Islet precursor cell (in vitro differentiated cells): Measurements from ENCODE around the gene SERPINE1.
"Not testable (repeated sequence)": the region's sequence is repeated elsewhere in the genome, so short reads cannot be mapped to it uniquely, and the experiment has no call there.

Experiments
- DNase-seq: peaks from one replicate; pipeline ENCODE4 v3.0.0-alpha.2; 2018

Gene SERPINE1

DNA sequence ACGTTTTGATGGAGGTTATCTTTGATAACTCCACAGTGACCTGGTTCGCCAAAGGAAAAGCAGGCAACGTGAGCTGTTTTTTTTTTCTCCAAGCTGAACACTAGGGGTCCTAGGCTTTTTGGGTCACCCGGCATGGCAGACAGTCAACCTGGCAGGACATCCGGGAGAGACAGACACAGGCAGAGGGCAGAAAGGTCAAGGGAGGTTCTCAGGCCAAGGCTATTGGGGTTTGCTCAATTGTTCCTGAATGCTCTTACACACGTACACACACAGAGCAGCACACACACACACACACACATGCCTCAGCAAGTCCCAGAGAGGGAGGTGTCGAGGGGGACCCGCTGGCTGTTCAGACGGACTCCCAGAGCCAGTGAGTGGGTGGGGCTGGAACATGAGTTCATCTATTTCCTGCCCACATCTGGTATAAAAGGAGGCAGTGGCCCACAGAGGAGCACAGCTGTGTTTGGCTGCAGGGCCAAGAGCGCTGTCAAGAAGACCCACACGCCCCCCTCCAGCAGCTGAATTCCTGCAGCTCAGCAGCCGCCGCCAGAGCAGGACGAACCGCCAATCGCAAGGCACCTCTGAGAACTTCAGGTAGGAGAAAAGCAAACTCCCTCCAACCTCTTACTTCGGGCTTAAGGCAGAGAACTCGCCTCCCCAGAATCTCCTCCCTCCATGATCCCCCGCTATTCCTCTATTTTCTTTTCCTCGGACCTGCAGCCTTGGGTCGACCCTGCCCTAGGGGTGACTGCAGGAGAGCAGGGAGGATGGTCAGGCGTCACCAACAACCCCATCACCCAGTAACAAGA lies at the start of gene SERPINE1:
TSS of gene SERPINE1 (plus strand) at position 454 of the 809 bp plus-strand sequence. CDS start 1,290 bp downstream, outside the sequence.
- DNase-seq = peak; percentile 99

- peak; percentile 94 for DNase-seq
Measured at GRCh38 chr7:101077303-101078086, 49.4 kb upstream of the SERPINE1 start.

- no peak for DNase-seq
Measured at GRCh38 chr7:101081432-101081831, 45.5 kb upstream of the SERPINE1 start.

DNA sequence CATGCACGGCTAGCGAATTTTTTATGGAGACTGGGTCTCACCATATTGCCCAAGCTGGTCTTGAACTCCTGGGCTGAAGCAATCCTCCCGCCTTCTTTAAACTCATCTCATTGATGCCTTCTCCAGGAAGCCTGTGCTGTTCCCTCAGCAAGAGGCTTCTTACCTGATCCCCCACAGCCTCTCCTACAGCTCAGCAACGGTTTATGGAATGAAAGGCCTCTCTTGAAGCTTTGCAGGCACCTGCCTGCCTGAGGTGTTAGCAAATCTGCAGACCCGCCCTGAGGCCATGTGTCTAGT lies 42.1 kb upstream of the SERPINE1 start:
- DNase-seq = no peak

DNA sequence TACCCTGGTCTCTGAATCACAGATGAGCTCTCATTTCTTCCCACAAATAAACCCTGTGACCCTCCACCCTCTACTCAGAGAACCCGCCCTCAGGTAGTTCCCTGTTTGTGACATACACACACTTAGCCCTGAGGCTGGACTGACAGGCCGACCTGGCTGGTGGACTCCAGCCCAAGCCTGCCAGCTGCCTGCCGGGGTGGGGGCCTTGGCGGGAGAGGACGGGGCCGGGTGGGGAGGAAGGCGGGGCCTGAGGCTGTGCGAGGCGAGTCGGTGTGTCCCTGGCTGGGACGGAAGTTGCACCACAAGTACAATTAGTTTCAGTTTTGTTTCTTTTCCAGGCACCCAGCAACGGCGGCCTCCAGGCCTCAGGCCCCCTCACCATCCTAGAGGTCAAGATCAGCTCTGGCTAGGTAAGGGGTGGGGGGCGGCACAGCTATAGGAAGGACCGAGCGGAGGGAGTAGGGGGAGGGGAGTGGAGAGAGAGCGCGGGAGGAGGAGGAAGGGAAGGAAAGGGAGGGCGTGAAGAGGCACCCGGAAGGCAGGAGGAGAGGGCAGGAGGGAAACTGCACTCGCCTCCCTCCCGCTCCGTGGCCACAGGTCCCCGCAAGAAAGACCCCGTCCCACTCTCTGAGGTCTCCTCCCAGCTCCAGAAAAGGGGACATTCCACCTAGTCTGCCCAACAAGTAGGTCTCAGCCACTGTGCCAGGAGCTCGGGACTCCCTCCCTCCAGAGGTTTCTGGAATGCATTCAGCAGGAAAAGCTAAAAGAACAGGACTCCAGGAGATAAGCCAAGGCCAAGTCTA lies 41.5 kb upstream of the SERPINE1 start, which contains the start of gene TRIM56:
TSS of gene TRIM56 (plus strand) at position 320 of the 803 bp plus-strand sequence. CDS start 1,832 bp downstream, outside the sequence.
- DNase-seq = peak; percentile 99

DNA sequence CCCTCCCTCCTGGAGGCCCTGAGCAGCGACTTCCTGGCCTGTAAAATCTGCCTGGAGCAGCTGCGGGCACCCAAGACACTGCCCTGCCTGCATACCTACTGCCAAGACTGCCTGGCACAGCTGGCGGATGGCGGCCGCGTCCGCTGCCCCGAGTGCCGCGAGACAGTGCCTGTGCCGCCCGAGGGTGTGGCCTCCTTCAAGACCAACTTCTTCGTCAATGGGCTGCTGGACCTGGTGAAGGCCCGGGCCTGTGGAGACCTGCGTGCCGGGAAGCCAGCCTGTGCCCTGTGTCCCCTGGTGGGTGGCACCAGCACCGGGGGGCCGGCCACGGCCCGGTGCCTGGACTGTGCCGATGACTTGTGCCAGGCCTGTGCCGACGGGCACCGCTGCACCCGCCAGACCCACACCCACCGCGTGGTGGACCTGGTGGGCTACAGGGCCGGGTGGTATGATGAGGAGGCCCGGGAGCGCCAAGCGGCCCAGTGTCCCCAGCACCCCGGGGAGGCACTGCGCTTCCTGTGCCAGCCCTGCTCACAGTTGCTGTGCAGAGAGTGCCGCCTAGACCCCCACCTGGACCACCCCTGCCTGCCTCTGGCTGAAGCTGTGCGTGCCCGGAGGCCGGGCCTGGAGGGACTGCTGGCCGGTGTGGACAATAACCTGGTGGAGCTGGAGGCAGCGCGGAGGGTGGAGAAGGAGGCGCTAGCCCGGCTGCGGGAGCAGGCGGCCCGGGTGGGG lies 39.4 kb upstream of the SERPINE1 start:
- DNase-seq = no peak

DNA sequence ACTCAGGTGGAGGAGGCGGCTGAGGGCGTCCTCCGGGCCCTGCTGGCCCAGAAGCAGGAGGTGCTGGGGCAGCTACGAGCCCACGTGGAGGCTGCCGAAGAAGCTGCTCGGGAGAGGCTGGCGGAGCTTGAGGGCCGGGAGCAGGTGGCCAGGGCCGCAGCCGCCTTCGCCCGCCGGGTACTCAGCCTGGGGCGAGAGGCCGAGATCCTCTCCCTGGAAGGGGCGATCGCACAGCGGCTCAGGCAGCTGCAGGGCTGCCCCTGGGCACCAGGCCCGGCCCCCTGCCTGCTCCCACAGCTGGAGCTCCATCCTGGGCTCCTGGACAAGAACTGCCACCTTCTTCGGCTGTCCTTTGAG lies 38.9 kb upstream of the SERPINE1 start:
- DNase-seq = no peak

DNA sequence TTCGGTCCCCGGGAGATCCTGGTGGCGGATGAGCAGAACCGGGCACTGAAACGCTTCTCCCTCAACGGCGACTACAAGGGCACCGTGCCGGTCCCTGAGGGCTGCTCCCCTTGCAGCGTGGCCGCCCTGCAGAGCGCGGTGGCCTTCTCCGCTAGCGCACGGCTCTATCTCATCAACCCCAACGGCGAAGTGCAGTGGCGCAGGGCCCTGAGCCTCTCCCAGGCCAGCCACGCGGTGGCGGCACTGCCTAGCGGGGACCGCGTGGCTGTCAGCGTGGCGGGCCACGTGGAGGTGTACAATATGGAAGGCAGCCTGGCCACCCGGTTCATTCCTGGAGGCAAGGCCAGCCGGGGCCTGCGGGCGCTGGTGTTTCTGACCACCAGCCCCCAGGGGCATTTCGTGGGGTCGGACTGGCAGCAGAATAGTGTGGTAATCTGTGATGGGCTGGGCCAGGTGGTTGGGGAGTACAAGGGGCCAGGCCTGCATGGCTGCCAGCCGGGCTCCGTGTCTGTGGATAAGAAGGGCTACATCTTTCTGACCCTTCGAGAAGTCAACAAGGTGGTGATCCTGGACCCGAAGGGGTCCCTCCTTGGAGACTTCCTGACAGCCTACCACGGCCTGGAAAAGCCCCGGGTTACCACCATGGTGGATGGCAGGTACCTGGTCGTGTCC lies 37.9 kb upstream of the SERPINE1 start:
- DNase-seq = no peak

DNA sequence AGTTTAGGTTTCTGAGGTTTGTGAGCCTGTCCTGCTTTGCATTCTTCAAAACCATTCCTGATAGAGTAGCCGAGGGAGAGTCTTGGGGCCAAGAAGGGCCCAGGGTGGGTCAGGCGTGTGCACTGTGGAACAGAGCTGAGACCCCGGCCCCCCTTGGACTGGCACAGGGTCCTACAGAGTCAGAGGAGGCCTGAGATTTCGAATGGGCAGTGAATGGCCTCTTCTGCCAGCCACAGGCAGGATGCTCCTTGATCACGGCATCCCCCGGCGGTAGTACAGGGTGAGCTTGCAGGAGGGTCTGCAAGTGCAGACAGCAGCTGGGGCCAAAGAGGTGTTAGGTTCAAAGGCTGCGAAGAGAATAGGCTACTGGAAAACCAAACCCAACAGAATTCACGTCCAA lies 37.0 kb upstream of the SERPINE1 start:
- DNase-seq = no peak

DNA sequence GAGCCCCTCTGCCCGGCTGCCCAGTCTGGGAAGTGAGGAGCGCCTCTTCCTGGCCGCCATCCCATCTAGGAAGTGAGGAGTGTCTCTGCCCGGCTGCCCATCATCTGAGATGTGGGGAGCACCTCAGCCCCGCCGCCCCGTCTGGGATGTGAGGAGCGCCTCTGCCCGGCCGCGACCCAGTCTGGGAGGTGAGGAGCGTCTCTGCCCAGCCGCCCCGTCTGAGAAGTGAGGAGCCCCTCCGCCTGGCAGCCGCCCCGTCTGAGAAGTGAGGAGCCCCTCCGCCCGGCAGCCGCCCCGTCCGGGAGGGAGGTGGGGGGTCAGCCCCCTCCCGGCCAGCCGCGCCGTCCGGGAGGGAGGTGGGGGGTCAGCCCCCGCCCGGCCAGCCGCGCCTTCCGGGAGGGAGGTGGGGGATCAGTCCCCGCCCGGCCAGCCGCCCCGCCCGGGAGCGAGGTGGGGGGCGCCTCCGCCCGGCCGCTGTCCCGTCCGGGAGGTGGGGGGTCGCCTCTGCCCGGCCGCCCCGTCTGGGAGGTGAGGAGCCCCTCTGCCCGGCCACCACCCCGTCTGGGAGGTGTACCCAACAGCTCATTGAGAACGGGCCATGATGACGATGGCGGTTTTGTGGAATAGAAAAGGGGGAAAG lies 34.5 kb upstream of the SERPINE1 start:
- DNase-seq = not testable (repeated sequence)

DNA sequence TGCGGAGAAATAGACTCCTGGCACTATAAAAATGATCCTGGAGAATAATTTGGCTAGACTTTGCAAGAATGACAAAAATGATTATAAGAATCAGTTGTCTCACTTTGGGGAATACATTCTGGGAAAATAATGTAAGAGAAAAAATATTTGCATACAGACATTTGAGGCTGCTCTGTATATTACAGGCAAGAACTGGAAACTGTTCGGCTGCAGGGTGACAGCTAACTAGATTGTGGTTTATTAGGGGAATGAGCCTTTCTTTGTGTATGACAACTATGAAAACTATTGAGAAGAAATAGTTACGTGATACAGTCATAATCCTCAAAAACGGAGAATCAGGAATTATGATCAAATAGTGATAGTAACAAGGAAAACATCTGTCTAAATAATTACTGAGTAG lies 33.0 kb upstream of the SERPINE1 start:
- DNase-seq = no peak

- no peak for DNase-seq
Measured at GRCh38 chr7:101094376-101094775, 32.5 kb upstream of the SERPINE1 start.

DNA sequence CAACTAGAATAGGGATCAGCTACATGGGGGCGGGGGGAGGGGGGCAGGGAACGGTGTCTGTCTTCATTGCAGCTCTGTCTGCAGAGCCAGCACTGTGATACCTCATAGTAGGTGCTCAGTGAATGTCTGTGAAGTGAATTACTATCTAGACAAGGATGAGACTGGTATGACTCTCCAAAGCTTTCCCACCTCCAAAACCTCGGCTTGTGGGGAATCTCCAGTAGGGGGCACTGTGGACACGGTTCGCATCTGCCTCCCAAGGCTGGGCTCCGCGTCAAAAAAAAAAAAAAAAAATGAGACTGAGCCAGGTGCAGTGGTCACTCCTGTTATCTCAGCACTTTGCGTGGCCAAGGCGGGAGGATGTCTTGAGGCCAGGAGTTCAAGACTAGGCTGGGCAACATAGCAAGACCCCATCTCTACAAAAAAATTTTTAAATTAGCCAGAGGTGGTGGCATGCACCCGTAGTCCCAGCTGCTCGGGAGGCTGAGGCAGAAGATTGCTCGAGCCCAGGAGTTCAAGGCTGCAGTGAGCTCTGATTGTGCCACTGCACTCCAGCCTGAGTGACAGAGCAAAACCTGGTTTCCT lies 32.0 kb upstream of the SERPINE1 start:
- peak; percentile 77 for DNase-seq

DNA sequence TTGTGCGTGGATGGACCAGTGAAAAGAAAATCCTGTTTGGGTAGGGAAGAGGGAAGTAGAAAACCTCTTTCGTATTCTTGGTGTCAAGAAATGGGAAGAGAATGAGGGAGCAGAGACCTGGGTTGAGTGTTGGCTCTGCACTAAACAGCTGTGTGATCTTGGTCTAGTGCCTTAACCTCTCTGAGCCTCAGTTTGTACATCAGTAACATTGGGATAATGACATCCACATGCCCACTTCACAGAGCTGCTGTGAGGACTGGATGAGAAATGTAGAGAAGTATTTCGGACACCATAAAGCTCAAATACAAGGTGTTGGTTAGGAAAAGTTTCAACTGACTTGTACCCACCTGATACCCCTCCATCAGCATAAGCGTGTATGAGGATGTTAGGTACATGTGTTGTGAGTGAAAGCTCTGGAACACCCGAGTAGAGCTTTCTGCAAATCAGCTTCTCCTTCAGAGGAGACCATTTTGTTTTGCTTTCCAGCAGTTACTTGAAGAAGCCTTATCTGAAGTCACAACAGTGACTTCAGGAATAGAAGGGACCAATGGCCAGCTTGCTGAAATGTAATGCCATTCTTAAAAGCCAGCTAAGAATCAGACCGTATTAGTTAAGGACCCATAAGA lies 30.5 kb upstream of the SERPINE1 start:
- no peak for DNase-seq

DNA sequence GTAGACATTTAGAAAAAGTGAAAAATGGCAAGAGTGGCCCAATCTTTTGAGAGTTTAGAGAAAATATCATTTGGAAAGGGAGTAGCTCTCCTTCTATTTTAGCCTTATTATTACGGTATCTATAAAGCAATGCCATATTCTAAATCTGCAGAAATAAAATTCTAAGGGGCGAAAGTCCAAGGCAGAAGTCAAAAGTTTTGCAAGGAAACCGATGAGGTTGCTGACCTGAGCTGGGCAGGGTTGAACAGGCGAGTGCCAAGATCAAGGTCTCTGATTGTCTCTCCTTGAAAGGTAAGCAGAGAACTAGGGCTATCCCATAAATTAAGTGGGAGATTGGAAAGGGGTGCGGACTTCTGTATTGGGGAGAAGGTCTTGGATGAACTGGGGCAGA lies 30.0 kb upstream of the SERPINE1 start:
- DNase-seq = no peak

DNA sequence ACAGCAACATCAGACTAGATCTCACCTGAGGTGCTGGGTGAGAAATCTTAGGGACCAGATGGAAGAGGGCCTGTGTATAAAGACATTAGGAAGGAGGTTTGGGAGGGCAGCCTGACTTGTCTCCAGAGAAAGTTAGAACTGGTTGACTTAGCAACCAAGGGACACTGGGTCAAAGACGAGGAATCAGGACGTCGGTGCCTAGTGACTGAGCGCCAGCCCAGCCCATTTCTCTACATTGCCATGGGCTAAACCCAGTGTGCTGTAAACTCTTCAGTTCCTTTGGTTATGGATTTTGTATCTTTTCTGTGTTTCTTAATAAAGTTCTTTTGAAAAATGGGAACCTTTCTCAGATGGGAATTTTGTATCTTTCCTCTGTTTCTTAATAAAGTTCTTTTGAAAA lies 29.3 kb upstream of the SERPINE1 start:
- no peak for DNase-seq

DNA sequence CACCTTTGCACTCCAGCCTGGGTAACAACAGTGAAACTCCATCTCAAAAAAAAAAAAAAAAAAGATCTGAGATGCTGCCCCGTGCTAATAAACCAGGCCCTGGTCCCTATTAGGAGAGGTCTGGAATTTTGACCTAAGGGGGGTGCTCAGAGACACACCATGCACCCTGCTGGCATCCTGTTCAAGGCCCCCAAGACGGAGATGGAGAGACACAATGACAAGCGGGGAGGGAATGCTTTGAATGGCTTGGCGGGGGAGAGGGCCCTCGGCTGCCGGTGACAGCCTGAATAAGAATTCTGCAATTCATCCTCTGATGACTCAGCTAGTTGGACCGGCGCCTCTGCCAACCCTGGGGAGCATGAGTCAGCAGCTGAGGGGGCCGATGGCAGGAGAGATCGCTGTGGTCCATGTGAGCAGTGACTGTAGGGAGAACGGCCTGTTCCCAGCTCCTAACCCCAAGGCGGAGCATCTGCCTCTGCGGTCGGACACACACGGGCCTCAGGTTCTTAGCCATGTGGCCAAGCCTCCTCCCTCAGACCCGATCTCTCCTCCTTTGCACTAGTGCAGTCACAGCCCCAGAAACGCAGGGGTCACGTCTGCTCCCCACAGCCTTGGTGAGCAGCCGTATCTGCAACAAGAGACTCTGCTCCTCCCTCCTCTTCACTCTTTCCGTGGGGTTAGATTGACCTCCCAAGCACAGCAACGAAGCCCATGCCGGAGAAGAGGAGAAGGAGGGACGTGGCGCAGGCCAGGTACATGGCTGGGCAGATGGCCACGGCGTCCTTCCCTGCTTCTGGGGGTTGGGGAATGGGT lies 26.7 kb upstream of the SERPINE1 start:
- peak; percentile 99 for DNase-seq

- no peak for DNase-seq
Measured at GRCh38 chr7:101100858-101101847, 25.8 kb upstream of the SERPINE1 start.

DNA sequence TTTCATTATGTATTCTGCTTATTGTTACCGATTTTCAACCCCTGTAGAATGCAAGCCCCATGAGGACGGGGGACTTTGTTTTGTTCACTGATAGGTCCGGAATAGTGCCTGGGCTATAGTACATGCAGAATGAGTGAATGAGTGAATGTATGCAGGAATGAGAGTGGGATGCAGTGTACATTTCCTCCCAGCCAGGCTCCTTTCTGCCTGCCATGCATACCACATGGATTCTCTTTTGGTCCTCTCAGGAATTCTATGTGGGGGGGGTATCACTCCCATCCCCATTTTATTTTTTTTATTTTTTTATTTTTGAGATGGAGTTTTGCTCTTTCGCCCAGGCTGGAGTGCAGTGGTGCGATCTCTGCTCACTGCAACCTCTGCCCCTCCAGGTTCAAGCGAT lies 24.9 kb upstream of the SERPINE1 start:
- DNase-seq = no peak
